DMS 273 treated with DMSO at 0.1 percent for 48 hours (cell line): ENCODE data around the gene RGS14.

ENCODE experiments used
- DNase-seq: peaks from one replicate; lab custom pipeline; 2025; lab: John Stamatoyannopoulos, UW

Gene RGS14

GRCh38 chr5:177380805-177381126, 23.0 kb downstream of the RGS14 start:
- no peak for DNase-seq

- peak; percentile 22 for DNase-seq
Observed at GRCh38 chr5:177382423-177383029, 24.8 kb downstream of the RGS14 start.

- DNase-seq = no peak
Observed at GRCh38 chr5:177383181-177383580, 25.5 kb downstream of the RGS14 start.

GRCh38 chr5:177384134-177384533, 26.4 kb downstream of the RGS14 start, which contains the start of gene SLC34A1:
Gene SLC34A1 (plus strand): TSS chr5:177384434. CDS start chr5:177385742, 1,308 bp downstream.
- no peak for DNase-seq

GRCh38 chr5:177385720-177386119, 28.0 kb downstream of the RGS14 start:
- DNase-seq = no peak

- no peak for DNase-seq
Observed at GRCh38 chr5:177386542-177386941, 28.8 kb downstream of the RGS14 start.

- no peak for DNase-seq
Observed at GRCh38 chr5:177387405-177387804, 29.7 kb downstream of the RGS14 start.

- no peak for DNase-seq
Observed at GRCh38 chr5:177388521-177389052, 30.9 kb downstream of the RGS14 start.

- DNase-seq = no peak
Observed at GRCh38 chr5:177389241-177390169, 31.8 kb downstream of the RGS14 start.

GRCh38 chr5:177390363-177391300, 32.9 kb downstream of the RGS14 start:
- DNase-seq = peak; percentile 42

GRCh38 chr5:177392765-177393164, 35.0 kb downstream of the RGS14 start:
- DNase-seq = no peak

GRCh38 chr5:177393206-177393765, 35.6 kb downstream of the RGS14 start:
- no peak for DNase-seq

- no peak for DNase-seq
Observed at GRCh38 chr5:177393990-177394389, 36.3 kb downstream of the RGS14 start.

GRCh38 chr5:177396078-177396477, 38.4 kb downstream of the RGS14 start:
- DNase-seq = no peak

- DNase-seq = no peak
Observed at GRCh38 chr5:177396807-177397206, 39.1 kb downstream of the RGS14 start.

- no peak for DNase-seq
Observed at GRCh38 chr5:177397875-177398390, 40.2 kb downstream of the RGS14 start.

- no peak for DNase-seq
Observed at GRCh38 chr5:177399997-177400868, 42.5 kb downstream of the RGS14 start, which contains the start of gene PFN3. Gene PFN3 (minus strand): TSS chr5:177400661. CDS start chr5:177400576, 85 bp downstream.

- no peak for DNase-seq
Observed at GRCh38 chr5:177402271-177403043, 44.7 kb downstream of the RGS14 start.

- no peak for DNase-seq
Observed at GRCh38 chr5:177403102-177403791, 45.5 kb downstream of the RGS14 start.
